ENCODE data around the gene VPS13D. TPM values are rescaled to one million over a fixed set of nuclear protein-coding genes. Genes with fewer than 3 reads are reported as not detected.

Gene VPS13D
- total and polyA plus RNA-seq, 2 donors from 2014 or later, result 19.4 to 75.8 TPM

DNA sequence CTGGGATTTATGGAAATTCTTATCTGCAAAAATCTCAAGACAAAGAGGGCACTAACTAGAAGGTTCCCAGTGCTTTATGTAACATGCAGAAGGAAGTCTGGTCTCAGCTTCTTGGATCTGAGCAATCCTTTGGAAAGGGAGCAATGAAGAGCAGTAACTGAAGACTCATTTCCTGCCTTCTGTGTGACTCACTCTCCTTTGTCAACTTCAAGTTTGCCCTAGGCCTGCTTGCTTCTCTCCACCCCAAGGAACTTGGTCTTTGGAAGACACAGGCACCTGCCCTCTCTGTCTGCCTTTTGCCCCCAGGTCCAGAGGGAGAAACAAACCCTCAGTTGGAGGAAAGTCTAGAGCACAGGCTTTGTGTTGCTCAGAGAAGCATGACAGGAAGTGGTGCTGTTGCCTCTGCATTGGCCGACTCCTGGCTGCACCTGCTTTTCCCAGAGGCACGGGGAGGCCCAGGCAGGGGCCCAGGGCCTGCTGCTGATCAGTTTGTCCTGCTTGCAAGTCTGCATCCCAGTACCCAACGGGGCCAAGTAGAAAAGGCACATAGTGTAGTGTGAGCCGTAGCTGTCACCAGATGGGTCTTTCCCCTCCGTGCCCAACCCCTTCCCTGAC lies 251.0 kb downstream of the VPS13D start:
- FAIRE-seq (peak; percentile 3), DNase-seq (peak in 1 of 5 donors; percentile 50)
- Histone ChIP-seq H3K27me3 (ENCODE audit: control insufficient read depth, insufficient read depth, low read length) (no peaks in the 10 kb centered on the region), H3K9me3 (ENCODE audit: control insufficient read depth in 2 of 3, insufficient read depth in 1 of 3, low read length in 3 of 3) (no peaks in the 10 kb centered on the region), H3K4me3 (ENCODE audit: low read length in 3 of 3) (no peak overlapping the region), H3K9ac (ENCODE audit: low read length in 3 of 3) (no peak overlapping the region), H3K27ac (ENCODE audit: low read depth in 2 of 2, low read length in 2 of 2) (peak overlapping the region; percentile 29 to 64), H3K4me1 (ENCODE audit: control insufficient read depth in 2 of 3, insufficient read depth in 2 of 3, low read depth in 1 of 3, low read length in 3 of 3) (peaks cover 21 to 60% (median 42%) of the 10 kb centered on the region in 3 donors), H3K36me3 (ENCODE audit: control insufficient read depth in 2 of 3, insufficient read depth in 3 of 3, low read length in 3 of 3) (no peaks in the 10 kb centered on the region)
- intact Hi-C loops (cut with DNase I), result no loop called here
- TF ChIP-seq, protein P1, sequence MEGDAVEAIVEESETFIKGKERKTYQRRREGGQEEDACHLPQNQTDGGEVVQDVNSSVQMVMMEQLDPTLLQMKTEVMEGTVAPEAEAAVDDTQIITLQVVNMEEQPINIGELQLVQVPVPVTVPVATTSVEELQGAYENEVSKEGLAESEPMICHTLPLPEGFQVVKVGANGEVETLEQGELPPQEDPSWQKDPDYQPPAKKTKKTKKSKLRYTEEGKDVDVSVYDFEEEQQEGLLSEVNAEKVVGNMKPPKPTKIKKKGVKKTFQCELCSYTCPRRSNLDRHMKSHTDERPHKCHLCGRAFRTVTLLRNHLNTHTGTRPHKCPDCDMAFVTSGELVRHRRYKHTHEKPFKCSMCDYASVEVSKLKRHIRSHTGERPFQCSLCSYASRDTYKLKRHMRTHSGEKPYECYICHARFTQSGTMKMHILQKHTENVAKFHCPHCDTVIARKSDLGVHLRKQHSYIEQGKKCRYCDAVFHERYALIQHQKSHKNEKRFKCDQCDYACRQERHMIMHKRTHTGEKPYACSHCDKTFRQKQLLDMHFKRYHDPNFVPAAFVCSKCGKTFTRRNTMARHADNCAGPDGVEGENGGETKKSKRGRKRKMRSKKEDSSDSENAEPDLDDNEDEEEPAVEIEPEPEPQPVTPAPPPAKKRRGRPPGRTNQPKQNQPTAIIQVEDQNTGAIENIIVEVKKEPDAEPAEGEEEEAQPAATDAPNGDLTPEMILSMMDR (IDR thresholded peaks at IDR 0.05; ENCODE audit: borderline replicate concordance, extremely low read depth, insufficient read depth), result no peak

GRCh38 chr1:12481928-12482327 lies 252.1 kb downstream of the VPS13D start:
- FAIRE-seq (no peak), DNase-seq (no peak)
- Histone ChIP-seq H3K9me3 (ENCODE audit: control insufficient read depth in 2 of 3, insufficient read depth in 1 of 3, low read length in 3 of 3) (no peaks in the 10 kb centered on the region), H3K9ac (ENCODE audit: low read length in 3 of 3) (no peak overlapping the region), H3K27ac (ENCODE audit: low read depth in 2 of 2, low read length in 2 of 2) (peak overlapping the region; percentile 14 to 20), H3K4me3 (ENCODE audit: low read length in 3 of 3) (no peak overlapping the region), H3K27me3 (ENCODE audit: control insufficient read depth, insufficient read depth, low read length) (no peaks in the 10 kb centered on the region), H3K36me3 (ENCODE audit: control insufficient read depth in 2 of 3, insufficient read depth in 3 of 3, low read length in 3 of 3) (no peaks in the 10 kb centered on the region), H3K4me1 (ENCODE audit: control insufficient read depth in 2 of 3, insufficient read depth in 2 of 3, low read depth in 1 of 3, low read length in 3 of 3) (peaks cover 20 to 62% (median 52%) of the 10 kb centered on the region in 3 donors)
- TF ChIP-seq, protein P1 (IDR thresholded peaks at IDR 0.05; ENCODE audit: borderline replicate concordance, extremely low read depth, insufficient read depth), result no peak
- intact Hi-C loops (cut with DNase I), result no loop called here

GRCh38 chr1:12482988-12483387 lies 253.2 kb downstream of the VPS13D start:
- TF ChIP-seq, protein P1 (IDR thresholded peaks at IDR 0.05; ENCODE audit: borderline replicate concordance, extremely low read depth, insufficient read depth), result no peak
- H3K27ac ChIP-seq (ENCODE audit: low read depth in 2 of 2, low read length in 2 of 2), result no peak overlapping the region

More at GRCh38 chr1:12482988-12483387, 253.2 kb downstream of the VPS13D start:
- H3K36me3 ChIP-seq (ENCODE audit: control insufficient read depth in 2 of 3, insufficient read depth in 3 of 3, low read length in 3 of 3), result no peaks in the 10 kb centered on the region
- intact Hi-C loops (cut with DNase I), result no loop called here
- no peak overlapping the region for H3K9ac ChIP-seq (ENCODE audit: low read length in 3 of 3)
- no peak for FAIRE-seq
- peaks cover 15 to 53% (median 47%) of the 10 kb centered on the region in 3 donors for H3K4me1 ChIP-seq (ENCODE audit: control insufficient read depth in 2 of 3, insufficient read depth in 2 of 3, low read depth in 1 of 3, low read length in 3 of 3)
- H3K4me3 ChIP-seq (ENCODE audit: low read length in 3 of 3), result no peak overlapping the region
- no peaks in the 10 kb centered on the region for H3K9me3 ChIP-seq (ENCODE audit: control insufficient read depth in 2 of 3, insufficient read depth in 1 of 3, low read length in 3 of 3)
- H3K27me3 ChIP-seq (ENCODE audit: control insufficient read depth, insufficient read depth, low read length), result no peaks in the 10 kb centered on the region
- DNase-seq, result peak in 1 of 5 donors; percentile 62

Data from kidney (tissue), 14 donors.